Measurements from ENCODE around the gene FBXL13.

DNA sequence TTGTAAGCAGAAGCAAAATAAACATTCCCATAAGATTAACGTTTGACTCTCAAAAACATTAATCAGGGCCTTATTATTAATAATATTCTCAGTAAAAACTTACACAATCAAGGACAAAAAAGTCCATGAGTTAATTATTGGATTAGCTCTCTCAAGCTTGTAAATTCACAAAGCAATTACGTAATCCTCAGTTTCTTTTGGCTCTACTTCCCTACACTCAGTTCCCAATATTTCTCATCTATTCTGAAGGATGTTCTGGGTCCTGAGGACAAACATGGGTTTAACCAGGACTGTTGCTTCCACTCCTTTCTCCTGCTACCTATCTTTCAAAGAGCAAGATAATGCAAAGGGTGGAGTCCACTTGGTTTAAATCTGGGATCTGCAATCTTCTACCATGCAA lies 15.1 kb downstream of the FBXL13 start:
- TF ChIP-seq CTCF (IDR thresholded peaks at IDR 0.05) (no peak), POLR2A (IDR thresholded peaks at IDR 0.05) (no peak)
